Limb (tissue), 2 donors: Measurements from ENCODE around the gene MAP3K13.

Experiments used
- DNase-seq, 2 donors: peaks; one replicate each; pipeline ENCODE4 v3.0.0-alpha.2; 2016; ENCODE audit errors: extremely low spot score in 2 of 2

The MAP3K13 gene, protein sequence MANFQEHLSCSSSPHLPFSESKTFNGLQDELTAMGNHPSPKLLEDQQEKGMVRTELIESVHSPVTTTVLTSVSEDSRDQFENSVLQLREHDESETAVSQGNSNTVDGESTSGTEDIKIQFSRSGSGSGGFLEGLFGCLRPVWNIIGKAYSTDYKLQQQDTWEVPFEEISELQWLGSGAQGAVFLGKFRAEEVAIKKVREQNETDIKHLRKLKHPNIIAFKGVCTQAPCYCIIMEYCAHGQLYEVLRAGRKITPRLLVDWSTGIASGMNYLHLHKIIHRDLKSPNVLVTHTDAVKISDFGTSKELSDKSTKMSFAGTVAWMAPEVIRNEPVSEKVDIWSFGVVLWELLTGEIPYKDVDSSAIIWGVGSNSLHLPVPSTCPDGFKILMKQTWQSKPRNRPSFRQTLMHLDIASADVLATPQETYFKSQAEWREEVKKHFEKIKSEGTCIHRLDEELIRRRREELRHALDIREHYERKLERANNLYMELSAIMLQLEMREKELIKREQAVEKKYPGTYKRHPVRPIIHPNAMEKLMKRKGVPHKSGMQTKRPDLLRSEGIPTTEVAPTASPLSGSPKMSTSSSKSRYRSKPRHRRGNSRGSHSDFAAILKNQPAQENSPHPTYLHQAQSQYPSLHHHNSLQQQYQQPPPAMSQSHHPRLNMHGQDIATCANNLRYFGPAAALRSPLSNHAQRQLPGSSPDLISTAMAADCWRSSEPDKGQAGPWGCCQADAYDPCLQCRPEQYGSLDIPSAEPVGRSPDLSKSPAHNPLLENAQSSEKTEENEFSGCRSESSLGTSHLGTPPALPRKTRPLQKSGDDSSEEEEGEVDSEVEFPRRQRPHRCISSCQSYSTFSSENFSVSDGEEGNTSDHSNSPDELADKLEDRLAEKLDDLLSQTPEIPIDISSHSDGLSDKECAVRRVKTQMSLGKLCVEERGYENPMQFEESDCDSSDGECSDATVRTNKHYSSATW

DNA sequence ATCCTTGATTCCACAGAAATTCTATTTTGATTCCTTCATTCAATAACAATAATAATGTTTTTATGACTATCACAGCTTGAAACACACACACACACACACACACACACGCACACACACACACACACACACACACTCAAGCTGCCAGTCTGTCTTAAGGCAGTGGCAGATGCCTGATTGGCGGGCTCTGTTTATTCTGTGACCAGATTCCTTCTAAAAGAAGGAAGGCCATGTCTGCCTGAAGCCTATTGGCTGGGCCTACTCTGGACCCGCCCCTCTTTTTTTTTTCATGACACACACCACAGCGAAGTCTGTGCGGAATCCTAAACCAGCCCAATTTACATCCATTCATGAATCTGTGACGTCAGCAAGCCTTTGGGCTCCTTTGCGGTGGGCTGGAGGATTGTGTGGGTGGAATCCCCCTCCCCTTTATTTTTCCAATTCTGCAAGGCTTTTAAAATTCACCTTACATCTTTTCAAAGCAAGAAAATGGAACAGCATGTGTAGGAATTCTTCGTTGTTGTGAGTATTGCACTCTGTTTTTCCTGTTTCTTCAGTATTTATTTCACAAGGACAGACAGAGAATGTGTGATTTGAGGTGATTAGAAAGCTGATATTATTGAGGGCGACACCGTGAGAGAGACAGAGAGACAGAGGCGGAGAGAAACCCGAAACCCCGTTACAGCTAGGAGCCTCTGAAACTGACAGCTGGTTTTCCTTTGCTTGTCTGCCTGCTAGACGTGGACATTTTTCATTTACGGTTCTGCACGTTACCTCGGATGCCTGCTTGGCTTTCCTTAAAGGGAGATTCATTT lies at the start of gene MAP3K13:
MAP3K13 (plus strand) TSS at position 287 of the 812 bp plus-strand sequence. CDS start 65,446 bp downstream, outside the sequence.
- DNase-seq = peak; percentile 85 to 94

DNA sequence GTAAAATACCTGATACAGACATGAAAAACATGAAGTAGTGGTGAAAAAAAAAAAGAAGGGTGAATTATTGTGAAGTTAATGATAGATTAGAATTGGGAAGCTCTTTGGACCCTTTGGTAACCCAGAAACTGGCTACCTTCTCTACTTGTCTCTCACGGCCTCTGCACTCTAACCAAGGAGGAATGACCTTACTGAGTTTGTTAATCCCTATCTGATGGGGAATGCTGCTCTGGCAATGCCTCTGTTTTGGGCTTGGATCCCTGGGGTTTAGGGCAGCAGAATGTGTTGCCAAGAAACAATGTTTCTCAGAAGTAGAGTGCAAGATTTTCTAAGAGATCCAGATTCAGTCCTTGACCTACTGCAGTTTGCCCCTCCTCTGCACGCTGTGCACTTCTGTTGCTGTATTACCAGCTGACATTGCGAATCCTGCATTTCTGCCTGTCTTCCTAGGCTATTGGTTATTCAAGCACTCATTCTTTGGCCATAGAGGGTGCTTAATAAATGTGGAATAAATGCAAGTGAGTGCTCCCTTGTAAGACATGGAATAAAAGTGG lies 49.2 kb upstream of the MAP3K13 start:
- no peak for DNase-seq

DNA sequence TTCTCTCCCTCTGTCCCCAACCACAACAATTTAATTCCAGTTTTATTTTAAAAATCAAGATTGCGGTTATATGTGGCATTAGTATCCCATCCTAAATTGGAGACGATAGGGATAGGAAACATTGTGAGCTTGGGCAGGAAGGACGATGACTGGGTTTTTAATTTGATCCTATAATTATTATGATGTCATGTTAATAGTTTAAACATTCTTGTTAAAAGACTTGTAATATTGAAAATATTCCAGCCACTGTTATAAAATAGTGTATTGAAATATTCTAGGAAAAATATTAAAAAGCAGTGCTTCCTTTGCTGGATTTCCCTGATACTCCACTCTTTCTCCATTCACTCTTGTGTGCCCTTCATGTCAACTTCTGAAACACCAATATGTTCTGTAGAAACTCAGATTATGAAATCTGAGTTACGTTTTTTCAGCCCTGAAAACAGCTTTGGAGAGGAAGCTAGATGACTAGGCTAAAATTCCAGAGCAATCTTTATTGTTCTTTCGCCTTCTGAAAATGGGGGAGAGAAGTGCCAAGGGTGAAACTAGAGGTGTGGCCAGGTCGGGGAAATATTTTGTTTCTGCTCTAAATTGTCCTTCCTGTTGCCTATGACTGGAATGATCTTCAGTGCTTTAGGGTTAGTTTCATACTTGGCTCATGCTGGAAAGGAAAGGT lies 46.1 kb upstream of the MAP3K13 start:
- no peak for DNase-seq

DNA sequence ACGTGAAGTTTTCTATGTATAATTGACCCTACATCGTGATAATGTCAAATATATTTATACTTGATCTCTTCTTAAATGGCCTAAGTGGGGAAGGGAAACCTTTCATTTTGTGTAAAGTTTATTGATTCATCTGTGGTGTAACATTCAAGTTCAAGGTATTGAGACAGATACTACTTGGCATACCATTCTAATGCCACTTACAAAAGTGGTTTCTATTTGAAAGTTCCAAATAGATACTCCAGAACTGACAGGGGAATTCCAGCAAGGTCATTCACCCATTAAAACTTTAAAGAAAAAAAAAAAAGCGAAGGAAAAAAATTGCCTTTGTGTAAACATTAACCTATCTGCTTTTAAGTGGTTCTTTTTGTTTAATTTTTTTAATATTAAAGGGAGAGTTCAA lies 45.3 kb upstream of the MAP3K13 start:
- no peak for DNase-seq

DNA sequence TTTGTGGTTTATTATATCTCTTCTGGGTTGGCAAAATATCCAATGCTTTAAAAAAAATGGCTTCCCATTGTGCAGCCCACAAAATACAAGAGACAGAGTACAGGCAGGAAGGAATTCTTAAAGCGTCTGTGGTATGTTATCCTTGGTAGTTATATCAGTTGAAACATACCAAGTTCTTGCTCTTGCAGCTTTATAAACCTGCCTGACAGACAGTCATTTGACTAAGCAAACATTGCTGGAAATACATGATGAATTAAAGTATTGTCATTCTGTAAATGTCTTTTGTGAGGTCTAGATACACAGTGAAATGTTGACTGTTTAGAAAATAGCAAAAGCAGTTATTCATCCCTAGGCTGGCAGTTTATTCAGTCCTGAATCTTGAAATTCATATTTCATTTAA lies 44.8 kb upstream of the MAP3K13 start:
- DNase-seq = no peak

DNA sequence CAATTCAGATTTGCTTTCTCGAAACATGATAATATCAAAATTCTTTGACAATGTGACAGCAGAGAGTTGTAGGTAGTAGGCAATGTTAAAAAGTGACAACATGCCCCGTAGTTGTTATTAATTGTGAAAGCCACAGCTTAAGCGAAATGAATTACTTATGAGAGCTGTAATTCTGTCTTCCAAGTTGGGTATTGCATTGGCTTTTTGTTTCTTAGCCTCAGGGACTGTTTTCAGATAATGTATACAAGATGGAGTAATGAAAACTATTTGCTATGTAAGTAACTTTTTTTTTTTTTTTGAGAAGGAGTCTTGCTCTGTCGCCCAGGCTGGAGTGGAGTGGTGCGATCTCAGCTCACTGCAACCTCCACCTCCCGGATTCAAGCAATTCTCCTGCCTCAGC lies 43.1 kb upstream of the MAP3K13 start:
- DNase-seq = no peak

DNA sequence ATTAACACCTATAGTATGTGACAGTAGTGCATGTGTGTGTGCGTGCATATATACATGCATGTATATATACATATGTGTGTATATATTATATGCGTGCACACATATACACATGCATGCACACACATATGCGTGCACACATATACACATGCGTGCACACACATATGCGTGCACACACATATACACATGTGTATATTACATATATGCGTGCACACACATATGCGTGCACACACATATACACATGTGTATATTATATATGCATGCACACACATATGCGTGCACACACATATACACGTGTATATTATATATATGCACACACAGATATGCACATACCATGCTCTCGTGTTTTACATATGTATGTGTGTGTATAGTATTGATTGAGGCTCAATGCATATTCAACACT lies 42.0 kb upstream of the MAP3K13 start:
- no peak for DNase-seq

DNA sequence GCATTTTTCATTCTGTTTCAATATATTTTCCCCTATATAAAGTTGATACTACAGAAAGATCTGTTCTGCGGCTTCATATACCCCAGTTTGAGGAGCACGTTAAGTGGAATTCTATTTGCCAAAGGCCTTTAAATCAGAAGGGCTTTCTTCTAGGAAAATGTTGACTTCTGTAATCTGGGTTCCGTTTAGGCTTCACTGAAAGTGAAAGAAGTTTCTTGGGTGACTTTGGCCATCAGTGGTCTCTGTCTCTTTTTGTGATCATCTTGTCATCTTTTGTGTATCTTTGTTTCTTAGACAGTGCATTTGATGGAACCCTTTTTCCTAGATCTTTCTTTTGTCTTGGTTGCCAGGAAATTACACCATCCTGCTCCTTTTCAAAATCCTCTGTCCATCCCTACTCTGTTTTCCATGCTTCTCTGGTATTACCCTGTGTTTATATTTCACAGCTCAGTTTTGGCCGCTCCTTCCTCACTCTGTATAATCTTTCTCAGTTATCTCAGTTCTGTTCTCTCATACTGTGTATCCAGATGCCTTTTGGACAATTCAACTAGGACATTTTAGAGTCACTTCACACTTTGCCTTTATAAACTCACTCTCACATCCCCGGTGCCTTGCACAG lies 40.7 kb upstream of the MAP3K13 start:
- no peak for DNase-seq

DNA sequence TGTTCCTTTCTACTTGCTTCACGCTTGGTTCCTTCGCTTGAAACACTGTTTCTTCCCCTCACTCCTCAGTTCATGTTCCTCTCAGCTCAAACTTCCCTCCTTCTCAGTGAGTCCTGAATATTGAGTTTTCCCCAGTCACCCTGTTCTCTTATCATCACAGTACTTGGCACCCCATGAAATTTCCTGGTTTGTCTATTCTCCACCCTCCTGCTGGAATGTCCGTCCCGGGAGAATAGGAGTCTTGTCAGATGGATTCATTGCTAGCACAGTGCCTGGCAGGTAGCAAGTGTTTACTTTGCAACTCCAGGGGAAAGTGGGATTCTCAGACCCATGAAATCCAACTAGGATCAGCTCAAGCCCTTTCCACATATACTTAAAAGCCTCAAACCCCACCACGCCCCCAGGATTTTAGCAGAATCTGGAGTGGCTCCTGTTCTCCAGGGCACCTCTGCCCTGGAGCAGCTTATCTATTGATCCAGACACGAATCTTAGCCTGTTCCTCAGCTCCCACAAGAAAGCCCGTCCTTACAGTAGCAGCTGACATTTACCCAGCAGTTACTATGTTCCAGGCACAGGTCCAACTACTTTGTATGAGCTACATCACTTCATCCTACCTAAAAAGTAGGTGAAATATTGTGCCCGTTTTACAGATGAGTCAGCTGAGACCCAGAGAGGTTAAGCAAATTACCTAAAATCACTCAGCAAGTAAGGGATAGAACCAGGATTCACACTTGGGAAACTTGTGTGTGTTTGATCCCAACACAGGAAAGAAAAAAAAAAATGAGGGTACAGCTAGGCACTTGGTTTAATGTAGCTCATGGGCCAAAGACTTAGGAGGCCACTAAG lies 36.8 kb upstream of the MAP3K13 start:
- no peak for DNase-seq

DNA sequence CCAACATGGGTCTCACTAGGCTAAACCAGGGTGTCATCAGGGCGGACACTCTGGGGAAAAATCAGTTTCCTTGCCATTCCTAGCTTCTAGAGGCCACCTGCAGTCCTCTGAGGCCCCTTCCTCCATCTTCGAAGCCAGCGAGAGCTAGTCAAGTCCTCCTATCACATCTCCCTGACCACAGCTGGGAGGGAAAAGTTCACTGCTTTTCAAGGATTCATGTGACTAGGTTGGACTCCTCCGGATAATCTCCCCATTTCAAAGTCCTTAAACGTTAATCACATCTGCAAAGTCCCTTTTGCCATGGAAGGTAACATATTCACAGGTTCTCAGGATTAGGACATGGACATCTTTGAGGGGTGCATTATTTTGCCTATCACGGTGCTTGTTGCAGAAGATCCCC lies 35.9 kb upstream of the MAP3K13 start:
- no peak for DNase-seq

DNA sequence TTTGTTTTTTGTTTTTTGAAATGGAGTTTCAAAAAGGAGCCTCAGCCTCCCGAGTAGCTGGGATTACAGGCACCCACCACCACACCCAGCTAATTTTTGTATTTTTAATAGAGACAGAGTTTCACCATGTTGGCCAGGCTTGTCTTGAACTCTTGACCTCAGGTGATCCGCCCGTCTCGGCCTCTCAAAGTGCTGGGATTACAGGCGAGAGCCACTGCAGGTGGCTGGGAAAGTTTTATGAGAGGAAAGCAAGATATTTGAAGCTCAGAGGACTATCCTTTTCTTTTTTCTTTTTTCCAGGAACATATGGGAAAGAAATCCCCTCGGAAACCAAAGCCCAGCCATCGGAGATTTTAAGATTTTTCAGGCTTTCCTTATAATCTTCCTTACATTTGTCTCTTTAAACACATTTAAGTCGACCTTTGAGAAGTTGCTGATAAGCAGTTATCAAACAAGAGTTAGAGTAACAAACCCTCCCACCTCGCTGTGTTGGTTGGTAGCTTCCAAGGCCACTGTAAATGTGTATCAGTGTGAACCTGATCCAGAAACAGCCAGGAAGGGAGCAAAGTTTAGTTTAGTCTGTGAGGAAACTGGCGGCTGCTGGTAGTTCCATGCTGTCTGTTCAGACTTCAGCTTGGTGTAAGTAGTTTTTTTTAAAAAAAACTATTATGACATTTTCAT lies 34.5 kb upstream of the MAP3K13 start:
- no peak for DNase-seq

DNA sequence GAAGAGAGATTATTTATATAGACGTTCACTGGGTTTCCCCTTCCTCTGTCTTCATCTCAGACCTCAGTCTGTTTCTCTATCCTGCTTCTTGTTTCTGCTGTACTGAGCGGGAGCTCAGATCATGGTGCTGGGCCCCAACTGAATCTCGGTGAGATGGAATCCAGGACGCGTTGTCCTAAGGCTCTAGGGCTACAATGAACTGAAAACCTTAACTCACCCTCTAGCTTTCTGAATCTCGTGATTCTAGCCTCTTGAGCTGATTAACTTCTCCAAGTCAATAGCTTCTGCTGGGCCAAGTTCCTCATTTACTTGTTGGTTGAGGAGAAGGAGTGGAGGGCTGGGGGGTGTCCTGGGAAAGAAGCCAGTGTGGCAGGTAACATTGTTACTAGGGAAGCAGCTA lies 32.7 kb upstream of the MAP3K13 start:
- no peak for DNase-seq

DNA sequence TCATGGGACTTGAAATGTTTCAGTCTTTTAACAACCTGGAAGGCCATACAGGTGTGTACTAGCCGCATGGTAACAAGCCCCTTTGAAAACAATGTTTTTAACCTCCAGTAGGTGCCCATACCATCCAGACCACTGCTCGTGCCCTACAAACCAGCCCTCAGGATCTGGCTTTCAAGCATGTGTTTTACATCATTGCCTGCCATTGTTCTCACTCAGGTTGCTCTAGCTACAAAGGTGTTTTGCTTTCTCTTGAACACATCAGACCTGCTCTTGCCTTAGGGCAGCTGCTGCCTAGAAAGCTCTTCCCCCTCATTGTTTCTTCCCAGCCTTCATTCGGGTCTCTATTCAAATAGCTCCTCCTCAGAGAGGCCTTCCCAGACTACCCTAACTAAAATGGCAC lies 32.3 kb upstream of the MAP3K13 start:
- no peak for DNase-seq

DNA sequence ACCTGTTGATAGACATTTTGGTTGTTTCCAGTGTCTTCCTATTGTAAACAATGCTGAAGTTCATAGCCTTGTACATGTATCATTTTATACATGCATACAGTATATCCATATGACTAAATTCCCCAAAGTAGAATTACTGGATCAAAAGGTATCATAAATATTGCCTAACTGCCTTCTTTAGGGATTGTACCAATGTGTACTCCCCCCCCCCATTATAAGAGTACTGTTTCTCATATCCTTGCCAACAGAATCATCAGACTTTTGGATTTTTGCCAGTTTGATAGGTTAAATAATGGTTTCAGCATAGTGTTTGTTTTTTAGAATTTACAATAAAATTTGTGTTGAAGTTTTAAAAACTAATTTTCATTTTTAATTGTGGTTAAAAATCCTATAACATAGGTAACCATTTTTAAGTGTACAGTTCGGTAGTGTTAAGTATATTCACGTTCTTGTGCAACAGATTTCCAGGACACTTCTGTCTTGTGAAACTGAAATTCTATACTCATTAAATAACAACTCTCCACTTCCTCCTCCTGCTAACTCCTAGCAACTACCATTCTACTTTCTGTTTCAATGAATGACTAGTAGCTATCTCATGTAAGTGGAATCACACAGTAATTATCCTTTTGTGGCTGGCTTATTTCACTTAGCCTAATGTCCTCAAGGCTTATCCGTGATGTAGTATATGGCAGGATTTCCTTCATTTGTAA lies 30.8 kb upstream of the MAP3K13 start:
- DNase-seq = no peak

DNA sequence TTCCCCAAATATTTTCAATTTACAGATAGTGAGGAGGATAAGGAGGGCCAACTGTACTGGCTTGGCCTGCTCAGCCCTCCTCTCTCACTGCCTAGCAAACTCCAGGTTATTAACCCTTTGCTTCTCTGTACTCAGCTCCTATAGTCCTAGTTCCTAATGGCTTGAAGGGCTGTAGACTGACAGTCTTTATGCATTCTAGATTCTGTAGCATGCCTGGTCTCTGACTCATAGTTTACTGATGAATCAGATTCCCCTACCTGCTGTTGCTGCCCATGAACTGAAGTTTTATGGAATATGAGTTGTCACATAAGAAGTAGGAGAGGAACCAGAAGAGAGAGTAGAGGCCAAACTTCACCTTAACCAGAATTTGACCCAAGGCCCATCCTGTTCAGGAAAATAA lies 27.1 kb upstream of the MAP3K13 start:
- DNase-seq = no peak

DNA sequence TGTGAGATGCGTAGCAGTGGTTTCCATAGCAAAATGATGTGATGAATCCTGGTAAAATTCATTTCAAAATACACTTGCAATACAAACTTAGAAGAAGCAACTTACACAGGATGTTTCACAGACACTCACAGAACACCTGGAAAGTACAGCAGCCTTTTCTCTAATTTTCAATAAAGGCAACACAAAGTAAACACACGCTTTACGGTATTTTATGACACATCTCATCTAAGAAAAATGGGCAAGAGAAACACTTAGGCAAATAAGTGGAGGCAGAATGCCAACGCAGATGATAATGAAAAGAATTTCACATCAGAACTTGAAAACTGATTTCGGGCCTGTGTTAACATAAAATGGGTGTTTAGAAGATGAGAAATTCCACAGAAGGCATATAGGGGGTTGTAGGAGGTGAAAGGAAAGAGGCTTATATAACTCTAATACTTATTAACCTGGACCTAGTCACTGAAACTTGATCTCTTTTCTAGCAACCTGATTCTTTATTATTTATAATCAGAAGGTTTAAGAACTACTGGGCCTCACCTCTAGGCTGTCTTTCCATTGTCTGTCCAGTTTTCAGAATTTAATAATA lies 25.6 kb upstream of the MAP3K13 start:
- DNase-seq = no peak

DNA sequence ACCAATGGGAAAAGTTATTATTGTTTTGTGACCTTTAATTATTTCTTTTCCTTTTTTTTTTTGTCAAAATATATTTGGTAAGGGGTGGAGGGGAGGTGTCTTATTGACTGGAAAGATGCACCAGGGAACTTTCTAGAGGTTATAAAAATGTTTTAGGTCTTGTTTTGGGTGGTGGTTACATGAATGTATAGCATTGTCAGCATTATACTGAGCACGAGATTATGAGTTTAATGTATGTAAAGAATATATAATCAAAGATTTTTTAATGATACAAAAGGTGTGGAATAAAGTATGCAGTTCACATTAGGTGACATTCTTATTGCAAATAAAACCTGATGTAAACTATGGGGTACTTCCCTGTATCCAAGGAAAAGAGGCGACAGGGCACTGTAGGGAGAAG lies 23.0 kb upstream of the MAP3K13 start:
- DNase-seq = no peak

DNA sequence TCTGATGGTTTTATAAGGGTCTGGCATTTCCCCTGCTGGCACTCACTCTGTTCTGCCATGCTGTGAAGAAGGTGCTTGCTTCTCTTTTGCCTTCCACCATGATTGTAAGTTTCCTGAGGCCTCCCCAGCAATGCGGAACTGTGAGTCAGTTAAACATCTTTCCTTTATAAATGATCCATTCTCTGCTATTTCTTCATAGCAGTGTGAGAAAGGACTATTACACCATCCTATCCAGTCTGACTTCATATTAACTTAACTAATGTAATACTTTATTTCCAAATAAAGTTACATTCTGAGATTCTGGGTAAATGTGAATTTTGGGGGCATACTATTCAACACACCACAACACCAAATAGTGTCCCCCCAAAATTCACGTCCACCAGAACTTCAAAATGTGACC lies 22.2 kb upstream of the MAP3K13 start:
- no peak for DNase-seq
